ENCODE results near the gene USH1G.

- TF ChIP-seq EZH2 (IDR thresholded peaks at IDR 0.05; ENCODE audit: insufficient read depth, low read length) = no peak
- TF ChIP-seq, protein P1, sequence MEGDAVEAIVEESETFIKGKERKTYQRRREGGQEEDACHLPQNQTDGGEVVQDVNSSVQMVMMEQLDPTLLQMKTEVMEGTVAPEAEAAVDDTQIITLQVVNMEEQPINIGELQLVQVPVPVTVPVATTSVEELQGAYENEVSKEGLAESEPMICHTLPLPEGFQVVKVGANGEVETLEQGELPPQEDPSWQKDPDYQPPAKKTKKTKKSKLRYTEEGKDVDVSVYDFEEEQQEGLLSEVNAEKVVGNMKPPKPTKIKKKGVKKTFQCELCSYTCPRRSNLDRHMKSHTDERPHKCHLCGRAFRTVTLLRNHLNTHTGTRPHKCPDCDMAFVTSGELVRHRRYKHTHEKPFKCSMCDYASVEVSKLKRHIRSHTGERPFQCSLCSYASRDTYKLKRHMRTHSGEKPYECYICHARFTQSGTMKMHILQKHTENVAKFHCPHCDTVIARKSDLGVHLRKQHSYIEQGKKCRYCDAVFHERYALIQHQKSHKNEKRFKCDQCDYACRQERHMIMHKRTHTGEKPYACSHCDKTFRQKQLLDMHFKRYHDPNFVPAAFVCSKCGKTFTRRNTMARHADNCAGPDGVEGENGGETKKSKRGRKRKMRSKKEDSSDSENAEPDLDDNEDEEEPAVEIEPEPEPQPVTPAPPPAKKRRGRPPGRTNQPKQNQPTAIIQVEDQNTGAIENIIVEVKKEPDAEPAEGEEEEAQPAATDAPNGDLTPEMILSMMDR (IDR thresholded peaks at IDR 0.05; ENCODE audit: insufficient read depth, low read depth, low read length) = no peak
These were observed 31.8 kb upstream of the USH1G start for GRCh38 chr17:74954665-74955421.

All from astrocyte (in vitro differentiated cells and primary cell).